Vagina (tissue), 2 donors: ENCODE measurements around the gene ORAI2. TPM values are rescaled to one million over a fixed set of nuclear protein-coding genes. Genes with fewer than 3 reads are reported as not detected.
"Not testable (repeated sequence)": the region's sequence is repeated elsewhere in the genome, so short reads cannot be mapped to it uniquely, and the experiment has no call there.

ENCODE experiments used
- DNase-seq, 2 donors: peaks; one replicate each; pipeline ENCODE4 v3.0.0-alpha.2; 2017; ENCODE audit errors: extremely low spot score in 2 of 2
- H3K27ac ChIP-seq: fragments of 200-600 bp; sonication (generic); one replicate; pipeline ENCODE4 v1.5.1; 2019
- H3K27me3 ChIP-seq: fragments of 200-600 bp; sonication (generic); one replicate; pipeline ENCODE4 v1.5.1; 2019
- H3K36me3 ChIP-seq, 2 donors: fragments of 200-600 bp; sonication (generic); one replicate each; pipeline ENCODE4 v1.5.1; 2017 to 2019
- H3K4me1 ChIP-seq: fragments of 200-600 bp; sonication (generic); one replicate; pipeline ENCODE4 v1.5.1; 2019
- H3K4me3 ChIP-seq, 2 donors: fragments of 200-600 bp; sonication (generic); 1 replicate in 1 of 2; 2 replicates in 1 of 2; pipeline ENCODE4 v1.5.1; 2016 to 2019
- H3K9me3 ChIP-seq: fragments of 200-600 bp; sonication (generic); one replicate; pipeline ENCODE4 v1.5.1; 2019
- intact Hi-C: fragments of 100-400 bp; cut with DNase I; formaldehyde crosslinking; loops from one replicate; pipeline ENCODE4 v1.15.1; 2023
- microRNA-seq: library from miRNA; unstranded; fragments of <30 nt; microRNA quantifications from one replicate; pipeline ENCODE4, GENCODE V29; 2017; ENCODE audit warnings: borderline number of aligned reads, borderline replicate concordance
- small RNA-seq: library from RNA; depleted of rRNA; stranded (forward); fragments of <200 nt; gene quantifications from one replicate; pipeline ENCODE3, GENCODE V24; 2016
- total RNA-seq: library from RNA; depleted of rRNA; stranded (reverse); fragments of >200 nt; gene quantifications from one replicate; pipeline ENCODE4 v1.2.3, GENCODE V29; 2016

ORAI2 gene
- total RNA-seq, 1 donor from 2014 or later = 15.5 TPM

DNA sequence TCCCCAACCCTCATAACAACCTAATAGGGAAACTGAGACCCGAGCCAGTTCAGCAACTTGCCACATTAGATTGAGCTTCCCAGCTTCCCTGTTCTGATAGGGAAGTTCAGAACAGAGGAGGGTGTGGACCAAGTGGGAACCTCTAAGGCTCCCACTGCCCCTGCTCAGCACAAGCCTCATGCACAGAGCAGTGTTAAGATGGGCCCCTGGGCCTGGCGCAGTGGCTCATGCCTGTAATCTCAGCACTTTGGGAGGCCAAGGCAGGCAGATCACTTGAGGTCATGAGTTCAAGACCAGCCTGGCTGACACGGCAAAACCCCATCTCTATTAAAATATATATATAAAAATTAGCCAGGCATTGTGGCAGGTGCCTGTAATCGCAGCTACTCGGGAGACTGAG is 63.9 kb downstream of the ORAI2 start:
- H3K4me1 ChIP-seq, H3K27ac ChIP-seq, intact Hi-C loops, H3K36me3 ChIP-seq, H3K27me3 ChIP-seq, H3K4me3 ChIP-seq, H3K9me3 ChIP-seq, DNase-seq: not testable (repeated sequence)

DNA sequence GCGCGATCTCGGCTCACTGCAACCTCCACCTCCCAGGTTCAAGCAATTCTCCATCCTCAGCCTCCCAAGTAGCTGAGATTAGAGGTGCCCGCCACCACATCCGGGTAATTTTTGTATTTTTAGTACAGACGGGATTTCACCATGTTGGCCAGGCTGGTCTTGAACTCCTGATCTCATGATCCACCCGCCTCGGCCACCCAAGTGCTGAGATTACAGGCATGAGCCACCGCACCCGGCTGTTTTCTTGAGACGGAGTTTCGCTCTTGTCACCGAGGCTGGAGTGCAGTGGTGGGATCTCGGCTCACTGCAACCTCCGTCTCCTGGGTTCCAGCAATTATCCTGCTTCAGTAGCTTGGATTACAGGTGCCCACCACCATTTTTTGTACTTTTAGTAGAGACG is 64.9 kb downstream of the ORAI2 start:
- H3K9me3 ChIP-seq, intact Hi-C loops, H3K36me3 ChIP-seq, H3K4me1 ChIP-seq, H3K27ac ChIP-seq, H3K4me3 ChIP-seq, DNase-seq, H3K27me3 ChIP-seq: not testable (repeated sequence)

DNA sequence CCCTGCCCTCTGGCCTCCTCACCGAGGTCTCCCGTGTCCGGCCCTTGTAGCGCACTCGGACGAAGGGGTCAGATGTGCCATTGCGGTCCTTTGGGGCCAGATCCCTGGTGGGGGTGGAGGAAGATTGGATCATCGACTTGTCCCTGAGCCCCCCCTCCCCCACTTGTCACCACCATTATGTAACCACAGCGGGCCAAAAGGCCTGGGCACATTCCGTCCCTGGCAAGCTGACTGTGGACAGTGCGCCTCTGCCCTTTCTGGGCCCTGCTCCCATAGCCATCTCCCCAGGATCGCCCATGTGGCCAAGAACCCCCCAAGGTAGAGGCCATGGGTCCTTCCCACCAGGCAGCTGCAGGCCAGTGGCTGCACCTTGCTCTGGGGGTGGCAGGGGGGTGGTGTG is 69.8 kb downstream of the ORAI2 start:
- H3K27ac ChIP-seq, DNase-seq, H3K36me3 ChIP-seq, H3K4me1 ChIP-seq, H3K27me3 ChIP-seq, intact Hi-C loops, H3K9me3 ChIP-seq, H3K4me3 ChIP-seq: not testable (repeated sequence)

DNA sequence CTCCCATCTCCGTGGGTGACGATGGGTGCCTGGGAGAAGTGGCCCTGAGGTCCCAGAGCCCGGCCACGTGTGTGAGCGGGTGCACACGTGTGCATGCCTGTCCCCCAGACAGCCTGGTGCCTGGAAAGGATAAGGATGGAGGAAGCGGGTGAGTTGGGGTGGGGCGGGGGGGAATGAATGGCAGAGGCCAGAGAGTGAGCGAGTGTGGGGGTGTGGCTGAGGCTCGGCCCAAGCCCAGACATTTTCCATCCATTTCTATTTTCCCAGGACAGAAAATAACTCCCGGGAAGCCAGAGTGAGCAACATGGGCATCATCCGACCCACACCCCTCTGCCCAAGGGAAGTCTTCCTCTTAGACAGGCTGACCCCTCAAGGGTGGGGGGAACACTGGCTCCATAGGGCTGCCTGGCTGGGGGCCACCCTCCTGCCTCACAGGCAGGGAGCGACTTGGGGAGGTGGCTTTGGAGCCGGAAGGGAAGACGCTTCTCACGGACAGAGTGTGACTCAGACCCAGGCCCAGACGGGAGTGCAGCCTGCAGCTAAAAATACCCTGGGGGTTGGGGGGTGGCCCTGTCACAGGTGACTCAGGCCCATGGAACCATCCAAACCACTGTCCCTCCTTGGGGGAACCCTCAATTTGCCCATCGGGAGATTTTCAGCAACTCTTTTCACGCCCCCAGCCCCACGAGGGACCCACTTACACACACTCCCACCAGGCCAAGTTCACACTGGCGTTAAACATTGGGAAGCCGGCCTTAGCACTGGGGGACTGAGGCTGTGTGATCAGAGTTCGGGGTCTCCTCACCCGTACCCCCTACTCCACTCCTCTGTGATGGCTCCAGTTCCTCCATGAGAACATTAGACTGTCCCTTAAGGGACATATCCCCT is 72.2 kb downstream of the ORAI2 start:
- H3K27ac ChIP-seq = not testable (repeated sequence)

More for the DNA sequence above, 72.2 kb downstream of the ORAI2 start:
- intact Hi-C loops, H3K27me3 ChIP-seq, H3K9me3 ChIP-seq, H3K36me3 ChIP-seq, H3K4me1 ChIP-seq, H3K4me3 ChIP-seq, DNase-seq: not testable (repeated sequence)

Small RNA genes within 50 kb of the gene (microRNA-seq; reads per million reads assigned to microRNA genes)
- gene MIR4467 (not detected), gene MIR5090 (not detected), gene MIR548O (not detected)

Small RNA genes within 50 kb of the gene (small RNA-seq; reads per million reads assigned to genes)
- gene MIR548O = not detected

Other genes with a start within 250 kb of the ORAI2 start
- gene SH2B2, start 146.7 kb upstream of the ORAI2 start, total RNA-seq = 8.8 TPM
- not detected for gene SPDYE6, start 77.1 kb upstream of the ORAI2 start, total RNA-seq
- 17.4 TPM for gene PRKRIP1, start 37.2 kb upstream of the ORAI2 start, total RNA-seq
- gene ALKBH4, start 31.3 kb downstream of the ORAI2 start, total RNA-seq = 8.3 TPM
- 11.0 TPM for gene LRWD1, start 31.4 kb downstream of the ORAI2 start, total RNA-seq
- gene POLR2J, start 45.3 kb downstream of the ORAI2 start, total RNA-seq = 20.1 TPM
- 19.6 TPM for gene RASA4B, start 84.2 kb downstream of the ORAI2 start, total RNA-seq
- 9.8 TPM for gene UPK3BL2, start 110.1 kb downstream of the ORAI2 start, total RNA-seq
- gene SPDYE2, start 117.7 kb downstream of the ORAI2 start, total RNA-seq = not detected
- gene POLR2J3, start 139.0 kb downstream of the ORAI2 start, total RNA-seq = 28.7 TPM
- gene RASA4, start 183.2 kb downstream of the ORAI2 start, total RNA-seq = 85.7 TPM
- gene UPK3BL1, start 209.2 kb downstream of the ORAI2 start, total RNA-seq = 83.7 TPM
- not detected for gene SPDYE2B, start 216.7 kb downstream of the ORAI2 start, total RNA-seq
- 2.2 TPM for gene POLR2J2, start 238.1 kb downstream of the ORAI2 start, total RNA-seq